DMS 273 (cell line): ENCODE measurements around the gene SDHC.

Experiments
- DNase-seq: peaks from one replicate; lab custom pipeline; 2025; ENCODE audit not compliant: unreplicated experiment; lab: John Stamatoyannopoulos, UW

Gene SDHC, protein sequence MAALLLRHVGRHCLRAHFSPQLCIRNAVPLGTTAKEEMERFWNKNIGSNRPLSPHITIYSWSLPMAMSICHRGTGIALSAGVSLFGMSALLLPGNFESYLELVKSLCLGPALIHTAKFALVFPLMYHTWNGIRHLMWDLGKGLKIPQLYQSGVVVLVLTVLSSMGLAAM

DNA sequence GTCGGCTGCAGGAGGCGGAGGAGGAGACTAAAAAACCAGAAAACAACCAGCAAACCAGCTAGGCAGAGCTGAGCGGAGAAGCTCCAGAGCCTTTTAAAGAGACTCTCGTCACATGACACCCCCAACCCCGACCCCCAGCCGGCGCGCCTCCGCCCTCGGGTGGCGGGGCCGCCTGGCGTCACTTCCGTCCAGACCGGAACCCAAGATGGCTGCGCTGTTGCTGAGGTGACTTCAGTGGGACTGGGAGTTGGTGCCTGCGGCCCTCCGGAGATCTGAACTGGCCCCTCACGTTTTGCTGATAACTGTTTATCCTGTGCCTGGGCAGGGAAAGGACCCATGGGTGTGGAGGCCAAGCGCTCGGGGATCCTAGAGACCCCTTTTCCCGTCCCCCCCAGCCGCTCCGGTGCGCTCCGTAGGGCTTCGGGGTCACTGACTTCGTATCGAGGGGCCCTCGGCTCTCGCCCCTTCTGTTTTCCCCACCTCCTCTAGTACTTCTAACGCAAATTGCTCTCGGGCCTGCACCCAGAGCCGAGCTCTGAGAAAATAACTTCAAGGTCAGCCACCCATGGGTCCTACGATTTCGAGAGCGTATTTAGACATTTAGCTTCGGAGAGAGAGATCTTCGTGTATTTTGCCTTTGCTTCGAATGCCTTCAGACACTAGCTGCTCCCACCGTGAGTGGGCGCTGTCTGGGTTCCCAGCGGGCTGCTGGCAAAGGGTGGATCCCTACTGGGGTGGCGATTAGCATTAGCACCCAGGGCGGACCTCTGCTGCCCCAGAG, at the start of gene SDHC:
SDHC (plus strand) TSS at position 181 of the 781 bp plus-strand sequence; CDS start at position 206, 25 bp downstream.
- peak; percentile 96 for DNase-seq

DNA sequence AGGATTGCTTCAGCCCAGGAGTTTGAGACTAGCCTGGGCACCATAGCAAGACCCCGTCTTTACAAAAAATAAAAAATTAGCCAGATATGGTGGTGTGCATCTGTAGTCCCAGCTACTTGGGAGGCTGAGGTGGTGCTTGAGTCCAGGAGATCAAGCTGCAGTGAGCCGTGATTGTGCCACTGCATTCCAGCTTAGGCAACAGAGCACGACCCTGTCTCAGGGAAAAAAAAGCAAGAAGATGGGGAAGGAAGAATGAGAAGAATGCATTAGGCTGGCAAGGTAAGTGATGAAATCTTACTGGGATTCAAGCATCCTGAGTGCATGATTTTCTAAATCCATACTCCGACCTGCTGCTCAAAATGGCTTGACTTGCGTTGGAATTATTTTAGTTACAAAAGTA, 48.9 kb upstream of the SDHC start:
- DNase-seq = no peak

DNA sequence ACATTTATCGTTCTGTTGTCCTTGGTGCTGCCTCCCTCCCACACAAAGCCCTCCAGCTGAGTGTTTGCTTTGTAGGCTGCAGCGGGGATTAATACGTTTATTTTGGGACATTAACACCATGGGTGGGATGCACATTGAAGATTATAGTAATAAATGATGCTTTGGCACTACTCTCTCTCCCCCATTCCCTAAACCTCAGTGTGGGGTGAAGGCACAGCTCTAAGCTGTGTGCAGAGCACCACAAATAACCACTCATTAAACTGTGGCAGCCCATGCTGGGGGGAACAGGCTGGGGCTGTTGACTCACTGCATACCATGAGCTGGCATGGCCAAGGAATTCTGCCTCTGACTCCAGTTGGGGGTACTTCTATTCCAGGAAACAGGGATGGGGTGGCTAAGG, 48.0 kb upstream of the SDHC start:
- no peak for DNase-seq

DNA sequence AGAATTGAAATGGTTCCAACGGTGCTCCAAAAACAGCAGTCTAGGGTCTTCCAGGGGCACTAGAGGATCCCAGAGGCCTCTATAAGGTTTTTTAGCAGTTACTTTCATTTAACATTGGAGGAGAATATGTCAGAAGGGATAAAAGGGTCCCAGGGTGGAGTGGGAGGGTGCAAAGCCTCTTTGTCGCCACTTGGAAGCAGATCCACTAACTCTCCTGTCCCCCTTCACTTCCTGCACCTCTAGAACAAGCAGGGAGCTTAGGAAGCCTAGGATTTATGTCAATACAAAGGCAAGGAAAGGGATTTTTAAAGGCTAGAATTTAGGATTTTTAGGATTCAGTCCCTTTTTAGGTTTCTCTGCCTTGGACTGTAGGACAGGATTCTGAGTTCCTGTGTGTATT, 47.3 kb upstream of the SDHC start:
- peak; percentile 9 for DNase-seq

DNA sequence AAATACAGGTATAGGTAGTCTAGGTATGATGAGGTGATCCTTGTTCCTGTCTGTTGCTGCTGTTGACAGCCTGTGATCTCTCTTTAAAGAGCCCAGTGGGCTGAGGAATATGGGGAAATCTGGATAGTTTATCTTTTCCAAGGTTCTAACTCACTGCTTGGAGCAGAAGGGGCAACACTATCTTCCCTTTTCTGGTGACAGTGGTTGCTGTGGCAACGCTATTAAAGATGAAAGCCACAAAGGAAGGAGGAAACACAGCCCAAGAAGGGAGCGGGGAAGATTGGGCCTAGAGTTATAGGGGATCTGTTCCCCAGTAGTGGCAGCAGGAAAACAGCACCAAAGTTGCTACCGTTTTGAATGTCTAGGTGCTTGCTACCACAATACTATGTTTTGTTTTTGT, 46.9 kb upstream of the SDHC start:
- peak; percentile 25 for DNase-seq

DNA sequence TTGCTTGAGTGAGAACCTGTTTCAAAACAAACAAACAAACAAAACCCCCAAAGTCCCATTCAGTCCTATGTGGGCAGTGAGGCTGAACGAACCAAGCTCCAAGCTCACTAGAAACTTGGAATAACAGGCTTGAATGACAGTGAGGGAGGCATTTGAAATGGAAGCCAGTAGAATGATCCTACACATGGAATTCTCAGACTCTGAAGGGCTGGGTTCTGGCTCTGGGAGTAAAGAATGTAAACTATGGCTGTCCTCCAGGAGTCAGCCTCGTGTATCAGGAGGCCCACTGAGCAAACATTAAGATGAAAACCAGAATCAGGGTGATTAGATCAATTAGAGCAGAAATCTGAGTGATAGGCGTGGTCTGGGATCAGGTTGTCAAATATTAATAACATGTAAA, 40.8 kb upstream of the SDHC start:
- DNase-seq = no peak

DNA sequence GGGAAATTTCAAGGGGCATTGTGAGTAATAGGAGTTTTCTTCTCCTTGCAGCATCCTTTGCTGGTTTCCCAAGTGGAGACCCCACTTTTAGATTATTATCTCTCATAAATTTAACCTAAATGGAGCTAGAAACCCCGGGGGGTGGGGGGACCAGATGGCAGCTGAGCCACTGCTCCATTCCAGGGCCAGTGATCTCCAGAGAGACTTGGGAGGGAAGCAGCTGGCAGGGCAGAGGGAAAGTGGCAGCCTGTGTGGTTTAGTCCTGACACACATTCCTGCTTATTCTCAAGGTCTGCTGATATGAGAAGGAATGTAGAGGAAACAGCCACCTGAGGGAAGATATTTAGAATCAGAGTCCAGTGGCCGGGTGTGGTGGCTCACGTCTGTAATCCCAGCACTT, 39.3 kb upstream of the SDHC start:
- DNase-seq = peak; percentile 89

DNA sequence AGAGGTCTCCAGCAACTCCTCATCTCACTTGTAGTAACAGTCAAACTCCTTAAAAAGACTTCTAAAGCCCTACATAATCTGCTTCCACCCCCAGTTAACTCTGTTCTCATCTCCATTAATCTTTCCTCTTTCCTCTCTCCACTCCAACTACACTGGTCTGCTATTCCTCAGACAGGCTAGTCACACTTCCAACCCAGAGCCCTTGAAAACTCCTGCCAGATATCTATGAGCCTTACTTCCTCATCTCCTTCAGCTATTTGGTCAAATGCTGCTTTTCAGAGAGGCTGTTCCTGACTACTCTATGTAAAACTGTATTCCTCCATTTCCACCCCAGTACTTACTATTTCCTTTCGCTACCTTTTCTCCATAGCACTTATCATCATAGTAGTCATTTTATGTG, 31.2 kb upstream of the SDHC start:
- DNase-seq = no peak

DNA sequence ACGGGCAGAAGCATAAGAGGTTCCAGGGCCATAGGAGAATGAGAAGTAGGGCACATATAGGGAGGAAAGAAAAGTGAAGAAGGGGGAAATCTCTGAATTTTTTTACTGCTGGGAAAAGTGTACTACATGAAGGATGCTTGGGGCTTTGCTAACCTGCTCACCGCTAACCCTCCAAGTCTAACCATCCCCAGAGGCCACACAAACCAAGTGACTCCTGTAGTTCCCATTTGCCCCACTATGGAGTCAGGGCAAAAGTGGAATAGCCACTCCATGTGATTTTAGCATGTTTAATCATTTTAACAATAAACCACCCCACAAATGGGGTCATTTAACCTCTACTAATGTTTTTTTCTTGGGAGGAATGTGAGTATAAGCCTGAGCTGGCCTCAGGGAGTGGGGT, 29.1 kb upstream of the SDHC start:
- no peak for DNase-seq

DNA sequence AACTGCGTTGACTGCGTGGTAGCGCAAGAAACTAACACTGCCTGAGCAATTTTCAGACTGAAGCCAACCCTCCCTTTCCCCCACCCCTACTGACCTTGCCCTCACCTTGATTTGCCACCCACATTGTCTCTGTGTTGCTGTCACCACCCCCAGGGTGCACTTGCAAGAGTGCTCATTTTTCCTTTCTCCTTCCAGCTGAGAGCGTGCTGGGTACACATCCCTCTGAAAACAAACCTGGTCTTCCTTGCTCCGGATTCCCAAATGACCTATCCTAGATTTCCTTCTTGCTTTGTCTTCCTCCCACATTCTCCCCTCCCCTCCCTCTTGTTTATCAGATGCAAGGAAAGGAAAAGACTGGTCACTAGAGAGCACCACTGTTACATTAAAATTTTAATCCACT, 28.7 kb upstream of the SDHC start:
- no peak for DNase-seq

DNA sequence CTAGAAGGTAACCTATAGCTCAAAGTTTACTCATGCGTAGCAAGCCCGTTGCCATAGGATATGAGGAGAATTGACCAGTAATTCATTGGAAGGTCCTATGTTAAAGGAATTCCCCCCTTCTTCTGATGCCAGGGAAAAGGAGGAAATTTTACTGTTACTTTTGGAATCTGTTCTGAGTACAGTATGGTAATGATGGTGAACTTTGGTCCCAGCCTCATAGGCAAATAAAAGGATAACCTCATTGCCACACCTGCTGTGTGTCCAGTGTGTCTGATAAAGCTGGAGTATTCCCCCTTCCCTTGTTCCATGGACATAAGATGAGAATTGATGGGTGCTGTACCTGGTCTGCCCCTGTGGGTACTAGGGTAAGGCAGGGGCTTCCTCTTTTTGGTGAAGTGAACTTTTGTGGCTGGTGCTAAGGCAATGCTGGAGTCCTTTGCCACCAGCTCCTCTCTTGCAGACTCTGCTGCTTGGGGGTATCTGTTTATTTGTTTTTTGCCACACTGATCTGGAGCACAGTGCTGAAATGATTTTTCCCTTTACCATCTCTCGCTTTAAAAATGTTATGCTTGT, 26.6 kb upstream of the SDHC start:
- DNase-seq = no peak

DNA sequence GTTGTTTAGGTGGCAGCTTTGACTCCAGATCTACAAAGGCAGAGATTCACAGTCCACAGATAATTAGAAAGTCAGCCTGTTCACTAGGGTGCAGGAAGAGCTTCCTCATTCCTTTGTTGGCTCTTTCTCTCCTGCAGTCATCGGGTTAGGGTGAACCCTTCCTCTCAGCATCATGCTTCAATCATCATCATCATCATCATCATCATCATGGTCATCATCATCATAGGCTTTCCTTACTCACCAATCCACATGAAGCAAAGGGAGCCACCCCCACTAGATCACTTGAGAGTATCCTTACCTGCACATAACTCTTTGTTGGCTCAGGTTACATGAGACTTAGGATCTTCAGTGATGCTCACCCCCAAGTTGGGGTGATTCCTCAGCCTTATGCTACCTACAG, 23.4 kb upstream of the SDHC start:
- DNase-seq = no peak

DNA sequence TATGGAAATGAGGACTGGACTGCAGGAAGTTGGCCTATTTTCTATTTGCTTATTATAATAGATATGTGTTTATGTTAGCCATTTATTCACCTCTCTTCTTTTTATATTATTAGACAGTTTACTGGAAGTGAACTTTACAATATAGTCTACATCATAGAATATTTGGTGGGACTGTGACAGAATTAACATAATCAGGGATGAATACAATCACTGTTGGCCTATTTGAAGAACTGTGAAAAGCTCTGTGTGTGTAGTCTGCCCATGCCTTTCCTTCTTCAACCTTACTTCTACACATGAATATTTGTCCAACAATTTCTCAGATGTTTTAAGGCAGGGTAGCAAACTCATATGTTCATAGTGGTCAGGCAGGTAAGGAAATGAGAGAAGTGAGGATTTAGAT, 16.8 kb upstream of the SDHC start:
- DNase-seq = no peak

DNA sequence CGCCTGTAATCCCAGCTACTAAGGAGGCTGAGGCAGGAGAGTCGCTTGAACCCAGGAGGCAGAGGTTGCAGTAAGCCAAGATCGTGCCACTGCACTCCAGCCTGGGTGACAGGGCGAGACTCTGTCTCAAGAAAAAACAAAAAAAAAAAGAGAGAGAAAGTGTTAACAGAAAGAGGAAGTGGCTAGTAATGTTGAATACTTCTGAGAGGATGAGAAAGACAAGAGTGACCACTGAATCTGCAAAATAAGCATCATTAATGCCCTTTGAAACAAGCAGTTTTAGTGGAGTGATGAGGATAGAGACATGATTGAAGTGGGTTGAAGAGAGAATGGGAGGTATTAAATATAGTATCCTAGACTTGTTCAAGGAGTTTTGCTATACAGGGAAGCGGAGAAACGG, 16.1 kb upstream of the SDHC start:
- DNase-seq = no peak

DNA sequence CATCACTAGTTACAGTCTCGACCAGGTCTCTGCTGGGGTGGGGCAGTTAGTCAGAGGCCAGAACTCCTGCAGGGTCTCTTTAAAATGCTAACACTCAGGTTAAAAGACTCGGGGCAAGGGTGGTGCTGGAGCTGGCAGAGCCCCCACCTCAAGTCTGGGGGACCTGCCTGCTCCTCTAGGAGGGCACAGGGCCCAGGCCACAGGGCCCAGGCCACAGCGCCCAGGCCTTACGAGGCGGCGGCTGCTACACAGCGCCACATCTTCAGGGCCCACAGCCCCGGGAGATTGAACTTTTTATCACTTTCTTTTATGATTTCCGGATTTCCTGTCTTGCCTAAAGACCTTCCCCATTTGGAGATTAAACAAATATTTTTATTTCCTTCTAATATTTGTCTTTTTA, 14.8 kb upstream of the SDHC start:
- DNase-seq = no peak

DNA sequence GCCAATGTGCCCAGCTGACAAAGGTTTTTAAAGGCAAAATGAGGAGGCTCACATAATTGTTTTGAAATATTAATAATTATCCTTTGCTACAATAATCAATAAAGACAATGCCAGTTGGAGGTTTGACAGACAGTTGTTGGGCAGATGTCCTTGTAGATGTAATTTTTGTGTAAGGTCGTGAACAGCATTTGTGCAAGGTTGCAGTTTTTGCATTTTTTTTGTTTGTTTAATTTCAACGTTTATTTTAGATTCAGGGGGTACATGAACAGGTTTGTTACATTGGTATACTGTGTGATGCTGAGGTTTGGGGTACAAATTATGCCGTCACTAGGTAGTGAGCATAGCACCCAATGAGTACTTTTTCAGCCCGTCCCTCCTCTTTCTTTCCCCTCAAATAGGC, 13.7 kb upstream of the SDHC start:
- no peak for DNase-seq

DNA sequence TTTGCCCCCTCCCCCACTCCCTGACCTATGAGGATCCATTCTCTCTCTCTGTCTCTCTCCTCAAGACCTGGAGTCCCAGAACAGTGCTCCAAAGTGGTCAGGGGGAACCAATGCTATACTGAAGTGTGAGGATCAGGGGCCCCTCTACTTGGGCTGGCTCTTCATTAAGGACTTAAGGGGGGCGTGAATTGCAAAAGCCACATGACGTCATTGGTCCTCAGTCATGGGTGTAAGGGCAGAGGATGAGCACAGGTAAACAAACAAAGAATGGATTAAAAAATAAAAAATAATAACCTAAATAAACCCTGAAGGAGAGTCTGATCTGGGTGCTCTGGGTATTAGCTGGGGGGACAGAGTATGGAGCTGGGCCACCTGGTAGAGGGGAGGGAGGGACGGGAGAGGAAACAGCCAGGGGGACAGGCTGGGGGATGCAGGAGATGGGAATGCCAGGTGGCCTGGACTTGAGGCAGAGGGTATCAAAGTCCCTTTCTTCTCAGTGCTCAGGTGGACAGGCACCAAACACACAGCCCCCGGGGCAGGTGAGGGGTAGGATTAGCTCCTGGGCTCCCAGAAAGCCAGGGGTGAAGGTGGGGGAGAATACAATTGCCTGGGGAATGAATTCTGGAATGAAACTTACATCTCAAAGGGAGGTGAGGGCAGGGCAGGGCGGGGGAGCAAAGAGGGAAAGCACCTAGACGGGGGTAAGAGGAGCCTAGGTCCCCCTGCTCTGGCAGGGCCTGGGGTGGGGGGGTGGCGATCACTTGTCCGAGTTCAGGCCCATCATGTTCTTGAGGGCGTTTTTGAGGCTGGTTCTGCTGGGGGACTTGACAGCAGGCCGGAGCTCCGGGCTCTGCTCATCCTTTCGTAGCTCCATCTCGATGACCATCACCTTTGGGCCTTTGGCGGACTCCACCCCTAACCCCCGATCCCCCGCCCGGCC, 9.0 kb upstream of the SDHC start:
- DNase-seq = no peak

DNA sequence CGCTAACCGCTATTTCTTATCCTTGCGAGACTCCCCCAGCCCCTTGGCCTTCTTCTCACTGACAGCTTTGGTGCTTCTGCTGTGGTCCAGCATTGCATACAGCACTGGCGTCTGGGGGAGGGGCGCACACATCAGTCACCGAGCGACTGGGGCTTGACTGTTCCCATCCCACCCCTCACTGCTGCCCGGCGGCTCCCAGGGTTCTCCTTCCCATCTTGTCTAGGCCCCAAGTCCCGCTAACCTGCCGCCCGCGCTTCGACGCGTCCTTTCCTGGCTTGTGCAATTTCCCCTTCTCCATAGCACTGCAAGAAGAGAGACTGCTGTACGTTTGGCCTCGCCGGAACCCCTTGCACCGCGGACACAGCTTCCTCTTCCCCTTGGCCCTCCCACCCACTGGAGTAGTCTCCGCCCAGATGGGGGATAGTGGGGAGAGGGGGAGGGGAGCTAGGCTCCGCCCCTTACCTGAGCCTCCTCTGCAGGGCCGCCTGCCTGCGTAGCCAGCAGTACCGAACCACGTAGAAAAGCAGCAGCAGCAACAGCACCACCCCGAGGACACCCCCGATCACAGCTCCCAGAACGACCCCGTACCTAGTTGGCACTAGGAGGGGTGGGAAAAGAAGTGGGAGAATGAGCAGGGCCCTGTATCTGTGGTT, 8.2 kb upstream of the SDHC start:
- no peak for DNase-seq

DNA sequence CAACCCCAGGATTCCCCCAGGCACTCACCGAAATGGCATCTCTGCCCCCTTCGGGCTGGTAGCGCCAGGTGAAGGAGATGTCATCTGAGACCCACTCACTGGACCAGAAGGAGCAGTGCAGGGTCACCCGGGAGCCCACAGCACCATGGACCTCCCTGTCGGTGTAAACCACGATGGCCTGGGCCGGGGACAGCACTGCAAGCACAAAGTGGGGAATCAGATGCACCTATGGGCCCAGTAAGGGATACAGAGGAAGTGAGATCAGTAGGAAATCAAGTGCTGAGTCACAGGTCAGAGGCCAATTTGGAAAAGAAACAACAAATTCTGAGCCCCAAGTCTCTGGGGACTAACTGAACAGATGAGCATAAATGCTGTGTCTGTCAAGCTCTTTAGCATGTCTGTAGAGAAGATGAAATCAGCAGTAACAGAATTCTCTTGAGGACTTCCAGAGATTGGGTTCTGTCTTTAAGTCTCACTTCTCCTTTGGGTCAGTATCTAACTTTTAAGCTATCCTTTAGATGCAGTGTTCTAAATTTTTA, 6.9 kb upstream of the SDHC start:
- DNase-seq = peak; percentile 55

DNA sequence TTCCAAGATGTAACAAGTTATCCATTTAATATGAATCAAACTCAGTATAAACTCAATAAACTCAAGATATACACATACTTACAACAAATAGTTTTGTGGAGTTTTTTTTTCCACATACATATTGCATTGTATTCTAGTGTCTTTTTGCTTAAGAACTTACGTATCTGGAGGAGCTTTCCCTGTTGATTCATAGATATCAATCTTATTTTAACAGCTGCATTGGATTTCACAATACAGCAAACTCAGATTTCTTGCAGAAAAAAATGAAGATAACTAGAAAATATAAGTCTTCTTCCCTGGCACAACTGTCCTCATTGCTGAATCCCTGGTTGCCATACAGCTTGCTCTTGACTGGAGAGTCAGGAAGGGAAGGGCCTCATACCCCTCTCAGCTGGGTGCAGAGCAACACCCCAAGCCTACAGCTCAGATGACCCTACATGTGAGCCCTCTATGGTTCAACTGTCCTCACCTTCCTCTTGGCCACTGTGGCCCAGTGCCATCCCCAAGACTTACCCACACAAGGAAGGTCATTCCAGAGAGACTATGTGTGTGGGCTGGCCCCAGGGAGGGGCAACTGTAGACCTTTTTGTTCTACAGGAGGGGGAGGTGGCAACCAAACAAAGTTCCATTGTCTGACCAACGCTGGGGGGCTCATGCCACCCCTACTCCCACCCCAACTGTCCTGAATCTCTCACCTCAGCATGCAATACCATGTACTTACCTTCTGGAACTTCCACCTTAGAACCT, 6.1 kb upstream of the SDHC start:
- no peak for DNase-seq
